Stimulated activated naive CD8-positive, alpha-beta T cell treated with anti-CD3 and anti-CD28 coated beads, Interleukin-15, amount 100 ng/mL, for 72 hours (primary cell): Measurements from ENCODE around the gene TMEM186.
"Not testable (repeated sequence)": the region's sequence is repeated elsewhere in the genome, so short reads cannot be mapped to it uniquely, and the experiment has no call there.

ENCODE experiments used
- ATAC-seq: fragments of 150-1000 bp; cut with Tn5 transposase; 2 replicates; pipeline ENCODE4 v1.10.0; 2021; ENCODE audit warnings: mild to moderate bottlenecking, moderate library complexity
- DNase-seq, 2 donors: peaks; one replicate each; pipeline ENCODE4 v3.0.0; 2021 to 2022
- H3K27ac Mint-ChIP-seq, 2 donors: one replicate each; pipeline ENCODE4 v1.8.0; 2022; ENCODE audit warnings: mild to moderate bottlenecking in 2 of 2, mixed read lengths in 2 of 2, moderate library complexity in 2 of 2
- H3K27me3 Mint-ChIP-seq: one replicate; pipeline ENCODE4 v1.8.0; 2022; ENCODE audit warnings: mixed read lengths
- H3K4me1 Mint-ChIP-seq: one replicate; pipeline ENCODE4 v1.8.0; 2022; ENCODE audit warnings: mild to moderate bottlenecking, mixed read lengths
- H3K4me3 Mint-ChIP-seq, 2 donors: one replicate each; pipeline ENCODE4 v1.8.0; 2022; ENCODE audit warnings: mild to moderate bottlenecking in 2 of 2, mixed read lengths in 2 of 2, moderate library complexity in 1 of 2
- H3K9me3 Mint-ChIP-seq, 2 donors: one replicate each; pipeline ENCODE4 v1.8.0; 2022; ENCODE audit warnings: mixed read lengths in 2 of 2

The TMEM186 gene

DNA sequence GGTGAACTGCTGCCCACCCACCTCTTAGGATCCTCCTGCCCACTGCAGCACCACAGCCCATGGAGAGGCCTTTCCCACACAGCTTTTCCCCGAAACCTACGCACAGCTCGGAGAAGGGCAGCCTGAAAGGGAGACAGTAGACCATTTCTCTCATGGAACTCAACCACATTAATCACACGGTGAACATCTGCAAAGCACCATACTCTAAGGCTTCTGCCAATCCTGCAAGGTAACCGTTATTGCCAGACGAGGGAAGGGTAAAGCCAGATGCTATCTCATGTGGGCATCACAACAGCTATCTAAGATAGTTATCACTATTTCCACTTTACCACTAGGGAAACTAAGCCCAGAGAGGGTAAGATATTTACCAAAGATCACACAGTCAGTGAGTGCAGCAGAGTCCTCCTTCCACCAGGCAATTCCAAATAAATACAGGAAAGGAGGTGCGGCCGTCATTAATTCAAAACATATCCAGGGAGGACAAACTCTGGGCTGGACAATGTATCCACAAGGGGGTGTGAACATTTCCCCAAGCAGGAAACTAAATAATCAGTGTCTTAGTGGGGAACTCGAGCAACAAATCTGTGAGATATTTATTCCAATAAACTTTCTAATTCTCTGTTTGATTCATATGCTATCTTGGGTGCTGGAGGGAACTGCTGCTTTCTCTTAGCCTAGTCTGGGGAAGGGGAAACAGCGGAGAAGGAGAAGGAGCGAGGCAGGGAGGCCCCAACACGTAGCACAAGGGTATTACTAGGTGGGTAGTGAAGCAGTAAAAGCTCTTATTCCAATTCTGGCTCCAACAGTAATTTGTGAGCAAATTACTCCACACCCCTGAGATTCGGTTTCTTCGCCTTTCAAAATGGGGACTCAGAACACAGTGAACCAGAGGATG is 723 bp downstream of the TMEM186 start:
- ATAC-seq (no peak), DNase-seq (no peak)
- H3K9me3 Mint-ChIP-seq: no peaks in the 10 kb centered on the region
- peak overlapping the region; percentile 92 to 97 for H3K4me3 Mint-ChIP-seq
- H3K27ac Mint-ChIP-seq: peak overlapping the region; percentile 96 to 97
- peaks cover 41% of the 10 kb centered on the region for H3K4me1 Mint-ChIP-seq
- H3K27me3 Mint-ChIP-seq: no peaks in the 10 kb centered on the region

GRCh38 chr16:8795818-8796217 is 1.6 kb downstream of the TMEM186 start:
- H3K4me1 Mint-ChIP-seq: peaks cover 41% of the 10 kb centered on the region
- H3K27ac Mint-ChIP-seq: no peak overlapping the region
- ATAC-seq (no peak), DNase-seq (no peak)
- H3K27me3 Mint-ChIP-seq: no peaks in the 10 kb centered on the region
- H3K9me3 Mint-ChIP-seq: no peaks in the 10 kb centered on the region
- H3K4me3 Mint-ChIP-seq: peak overlapping the region in 1 of 2 donors; percentile 97

GRCh38 chr16:8795091-8795490 is 2.3 kb downstream of the TMEM186 start:
- Mint-ChIP-seq H3K4me3 (no peak overlapping the region), H3K27ac (no peak overlapping the region), H3K27me3 (no peaks in the 10 kb centered on the region), H3K4me1 (peaks cover 41% of the 10 kb centered on the region), H3K9me3 (no peaks in the 10 kb centered on the region)
- ATAC-seq: no peak
- DNase-seq: no peak

- no peak for DNase-seq
- H3K4me3 Mint-ChIP-seq: no peak overlapping the region
- no peaks in the 10 kb centered on the region for H3K27me3 Mint-ChIP-seq
- H3K4me1 Mint-ChIP-seq: no peaks in the 10 kb centered on the region
- H3K9me3 Mint-ChIP-seq: no peaks in the 10 kb centered on the region
- H3K27ac Mint-ChIP-seq: no peak overlapping the region
- no peak for ATAC-seq
Measured at GRCh38 chr16:8788578-8789172, 8.8 kb downstream of the TMEM186 start.

DNA sequence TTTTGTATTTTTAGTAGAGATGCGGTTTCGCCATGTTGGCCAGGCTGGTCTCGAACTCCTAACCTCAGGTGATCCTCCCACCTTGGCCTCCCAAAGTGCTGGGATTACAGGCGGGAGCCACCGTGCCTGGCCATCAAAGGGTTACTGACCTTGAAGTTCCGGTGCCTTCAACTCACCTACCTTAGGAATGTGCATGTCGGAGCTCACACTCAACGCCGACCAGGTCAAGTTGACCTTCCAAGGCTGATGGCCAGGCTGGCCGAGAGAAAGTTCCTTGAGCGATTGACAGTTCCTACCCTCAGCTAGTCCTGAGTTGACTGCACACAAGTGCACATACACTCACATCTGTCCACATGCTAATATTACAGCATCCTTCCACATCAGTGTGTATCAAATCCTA is 11.1 kb downstream of the TMEM186 start:
- DNase-seq, H3K27ac Mint-ChIP-seq, H3K9me3 Mint-ChIP-seq, H3K4me1 Mint-ChIP-seq, H3K4me3 Mint-ChIP-seq, H3K27me3 Mint-ChIP-seq, ATAC-seq: not testable (repeated sequence)

- no peaks in the 10 kb centered on the region for H3K27me3 Mint-ChIP-seq
- no peaks in the 10 kb centered on the region for H3K4me1 Mint-ChIP-seq
- ATAC-seq (no peak), DNase-seq (no peak)
- no peak overlapping the region for H3K4me3 Mint-ChIP-seq
- peak overlapping the region in 1 of 2 donors; percentile 93 for H3K27ac Mint-ChIP-seq
- no peaks in the 10 kb centered on the region for H3K9me3 Mint-ChIP-seq
Measured at GRCh38 chr16:8785408-8785807, 12.0 kb downstream of the TMEM186 start.

- Mint-ChIP-seq H3K4me1 (no peaks in the 10 kb centered on the region), H3K27me3 (no peaks in the 10 kb centered on the region), H3K27ac (peak overlapping the region in 1 of 2 donors; percentile 22), H3K9me3 (no peaks in the 10 kb centered on the region), H3K4me3 (no peak overlapping the region)
- ATAC-seq (no peak), DNase-seq (no peak)
Measured at GRCh38 chr16:8782673-8783072, 14.8 kb downstream of the TMEM186 start.

DNA sequence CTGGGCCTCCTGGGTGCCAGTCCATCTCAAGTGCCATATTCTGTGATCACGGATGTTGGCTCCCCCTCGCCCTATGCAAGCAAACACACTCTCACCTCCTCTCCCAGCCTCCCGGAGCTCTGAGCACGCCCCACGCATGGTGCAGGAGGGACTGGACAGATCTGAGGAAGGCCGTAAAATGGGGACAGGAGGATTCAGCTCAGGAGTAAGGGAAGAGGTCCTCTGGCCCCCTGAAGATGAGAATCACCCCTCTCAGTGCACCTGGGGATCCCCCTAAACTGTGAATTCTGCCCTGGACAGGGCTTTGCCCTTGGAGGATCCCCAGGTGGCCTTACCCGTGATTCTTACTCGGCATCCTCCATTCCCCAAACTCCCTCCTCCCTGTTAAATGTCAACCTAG is 15.6 kb downstream of the TMEM186 start:
- ATAC-seq (no peak), DNase-seq (no peak)
- Mint-ChIP-seq H3K9me3 (no peaks in the 10 kb centered on the region), H3K4me1 (no peaks in the 10 kb centered on the region), H3K27ac (no peak overlapping the region), H3K4me3 (no peak overlapping the region), H3K27me3 (no peaks in the 10 kb centered on the region)

DNA sequence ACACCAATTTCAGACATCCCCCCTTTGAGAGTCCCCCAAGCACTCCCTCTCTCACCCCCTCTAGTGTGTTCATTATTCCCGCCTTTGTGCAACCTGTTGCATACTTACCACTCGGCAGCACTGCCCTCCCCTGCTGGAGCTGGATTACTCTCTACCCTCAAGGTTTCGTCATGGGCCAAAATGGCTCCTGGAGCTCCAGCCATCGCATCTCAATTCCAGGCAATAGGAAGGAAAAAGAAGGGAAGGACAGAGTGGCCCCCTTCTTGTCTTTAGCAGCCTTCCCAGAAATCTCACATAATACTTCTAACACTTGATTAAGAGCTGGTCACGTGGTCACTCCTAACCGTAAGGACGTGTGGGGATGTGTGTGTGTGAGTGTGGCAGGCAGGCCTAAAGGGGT is 20.2 kb downstream of the TMEM186 start:
- Mint-ChIP-seq H3K9me3 (no peaks in the 10 kb centered on the region), H3K4me1 (no peaks in the 10 kb centered on the region), H3K27me3 (no peaks in the 10 kb centered on the region), H3K4me3 (no peak overlapping the region), H3K27ac (no peak overlapping the region)
- DNase-seq (no peak), ATAC-seq (no peak)

DNA sequence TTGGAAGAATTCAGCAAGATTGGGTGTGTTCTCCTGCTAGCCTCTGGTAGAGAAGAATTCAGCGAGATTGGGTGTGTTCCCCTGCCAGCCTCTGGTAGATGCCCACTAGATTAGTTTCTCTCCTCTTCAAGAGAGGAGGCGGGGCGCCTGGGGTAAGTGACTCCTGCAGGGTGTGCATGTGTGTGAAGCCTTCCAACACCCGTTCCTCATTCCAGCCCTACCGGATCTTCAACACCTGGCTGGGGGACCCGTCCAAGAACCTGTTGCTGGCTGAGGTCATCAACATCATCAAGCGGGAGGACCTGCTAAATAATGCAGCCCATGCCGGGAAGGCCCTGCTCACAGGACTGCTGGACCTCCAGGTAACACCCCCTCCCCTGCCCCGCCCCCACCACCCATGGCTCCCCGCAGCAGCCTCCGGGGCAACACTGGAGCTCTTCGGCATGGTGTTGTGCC is 21.3 kb downstream of the TMEM186 start:
- H3K4me1 Mint-ChIP-seq: no peaks in the 10 kb centered on the region
- ATAC-seq (no peak), DNase-seq (no peak)
- no peak overlapping the region for H3K4me3 Mint-ChIP-seq
- H3K27me3 Mint-ChIP-seq: no peaks in the 10 kb centered on the region
- H3K9me3 Mint-ChIP-seq: no peaks in the 10 kb centered on the region
- H3K27ac Mint-ChIP-seq: no peak overlapping the region

- ATAC-seq (no peak), DNase-seq (no peak)
- no peak overlapping the region for H3K4me3 Mint-ChIP-seq
- H3K9me3 Mint-ChIP-seq: no peaks in the 10 kb centered on the region
- H3K4me1 Mint-ChIP-seq: no peaks in the 10 kb centered on the region
- H3K27me3 Mint-ChIP-seq: no peaks in the 10 kb centered on the region
- no peak overlapping the region for H3K27ac Mint-ChIP-seq
Measured at GRCh38 chr16:8775359-8775758, 22.1 kb downstream of the TMEM186 start.

DNA sequence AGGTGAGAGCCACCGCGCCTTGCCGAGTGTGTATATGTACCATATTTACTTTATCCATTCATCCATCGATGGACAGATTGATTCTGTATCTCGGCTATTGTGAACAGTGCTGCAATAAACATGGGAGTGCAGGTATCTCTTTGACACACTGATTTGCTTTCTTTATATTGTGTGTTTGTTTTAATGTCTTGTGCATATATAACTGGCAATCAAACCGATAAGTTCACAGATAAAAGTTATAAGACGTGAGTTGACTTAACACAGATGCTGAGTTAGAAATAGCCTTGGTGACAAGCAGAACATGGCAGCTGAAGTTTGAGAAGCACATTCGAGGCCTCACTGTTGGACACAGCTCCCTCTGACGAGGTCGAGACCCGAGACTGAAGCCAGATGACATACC is 23.2 kb downstream of the TMEM186 start:
- H3K4me1 Mint-ChIP-seq: no peaks in the 10 kb centered on the region
- H3K27me3 Mint-ChIP-seq: no peaks in the 10 kb centered on the region
- H3K4me3 Mint-ChIP-seq: no peak overlapping the region
- DNase-seq (no peak), ATAC-seq (no peak)
- H3K9me3 Mint-ChIP-seq: no peaks in the 10 kb centered on the region
- H3K27ac Mint-ChIP-seq: no peak overlapping the region

DNA sequence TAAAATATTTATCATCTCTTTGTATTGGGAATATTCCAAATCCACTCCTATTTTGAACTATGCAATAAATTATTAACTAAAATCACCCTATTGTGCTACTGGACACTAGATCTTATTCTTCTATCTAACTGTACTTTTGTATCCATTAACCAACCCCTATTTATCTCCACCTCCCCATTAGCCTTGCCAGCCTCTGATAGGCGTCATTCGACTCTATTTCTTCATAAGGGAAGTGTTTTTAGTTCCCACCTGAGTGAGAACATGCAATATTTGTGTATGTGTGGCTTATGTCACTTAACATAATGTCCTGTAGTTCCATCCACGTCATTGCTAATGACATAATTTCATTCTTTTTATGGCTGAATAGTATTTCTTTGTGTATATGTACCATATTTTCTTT is 23.9 kb downstream of the TMEM186 start:
- ATAC-seq (no peak), DNase-seq (no peak)
- Mint-ChIP-seq H3K9me3 (no peaks in the 10 kb centered on the region), H3K27me3 (no peaks in the 10 kb centered on the region), H3K27ac (no peak overlapping the region), H3K4me1 (no peaks in the 10 kb centered on the region), H3K4me3 (no peak overlapping the region)

DNA sequence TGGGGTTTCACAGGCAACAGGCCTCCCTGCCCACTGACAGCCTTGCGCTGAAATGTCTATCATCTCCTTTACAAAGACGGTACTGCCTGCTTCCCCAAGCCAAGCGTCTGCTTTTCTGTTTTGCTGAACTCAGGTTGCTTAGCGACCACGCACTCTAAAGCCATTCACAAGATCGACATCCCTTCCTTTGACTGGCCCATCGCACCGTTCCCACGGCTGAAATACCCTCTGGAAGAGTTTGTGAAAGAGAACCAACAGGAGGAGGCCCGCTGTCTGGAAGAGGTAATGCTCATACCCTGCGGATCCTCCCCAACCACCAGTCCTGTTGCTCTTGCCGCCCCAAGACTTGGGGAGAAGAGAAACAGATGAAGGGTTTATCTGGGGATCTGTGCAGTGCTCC is 28.7 kb downstream of the TMEM186 start:
- no peaks in the 10 kb centered on the region for H3K4me1 Mint-ChIP-seq
- ATAC-seq (no peak), DNase-seq (no peak)
- no peaks in the 10 kb centered on the region for H3K9me3 Mint-ChIP-seq
- H3K27ac Mint-ChIP-seq: no peak overlapping the region
- no peak overlapping the region for H3K4me3 Mint-ChIP-seq
- H3K27me3 Mint-ChIP-seq: no peaks in the 10 kb centered on the region

DNA sequence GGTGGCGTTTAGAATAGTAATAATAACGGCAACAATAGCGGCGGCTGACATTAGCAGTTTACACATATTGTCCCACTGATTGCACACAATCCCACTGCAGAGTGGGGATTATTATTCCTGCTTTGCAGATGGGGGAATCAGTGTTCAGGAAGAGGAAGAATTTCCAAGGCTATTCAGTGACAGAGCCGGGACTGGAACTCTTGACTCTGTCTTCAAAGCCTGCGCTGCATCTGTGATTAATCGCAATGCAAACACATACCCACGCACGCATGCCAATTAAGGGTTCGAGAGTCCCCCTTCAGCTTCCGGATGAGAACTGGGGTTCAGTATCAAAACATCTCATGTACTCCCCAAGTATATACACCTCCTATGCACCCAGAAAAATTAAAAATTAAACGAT is 29.2 kb downstream of the TMEM186 start:
- Mint-ChIP-seq H3K4me3 (no peak overlapping the region), H3K27me3 (no peaks in the 10 kb centered on the region), H3K4me1 (no peaks in the 10 kb centered on the region), H3K27ac (no peak overlapping the region), H3K9me3 (no peaks in the 10 kb centered on the region)
- ATAC-seq (no peak), DNase-seq (no peak)

- Mint-ChIP-seq H3K27ac (peak overlapping the region in 1 of 2 donors; percentile 21), H3K4me1 (no peaks in the 10 kb centered on the region), H3K4me3 (no peak overlapping the region), H3K9me3 (no peaks in the 10 kb centered on the region), H3K27me3 (no peaks in the 10 kb centered on the region)
- ATAC-seq: no peak
- DNase-seq: no peak
Measured at GRCh38 chr16:8767176-8767575, 30.3 kb downstream of the TMEM186 start.
